SU-DHL-6 (cell line): ENCODE measurements around the gene MC1R.

Experiments
- H2AFZ ChIP-seq: fragments of 200-600 bp; sonication (generic); 2 replicates; pipeline ENCODE4 v1.6.1; 2014; ENCODE audit warnings: low read depth, mild to moderate bottlenecking, moderate library complexity, mixed read lengths, antibody characterized with exemption, low read length; ENCODE audit not compliant: severe bottlenecking
- H3F3A ChIP-seq: fragments of 200-600 bp; shearing (Covaris generic); 2 replicates; pipeline ENCODE4 v1.6.0; 2016; ENCODE audit warnings: antibody characterized with exemption, mild to moderate bottlenecking; ENCODE audit not compliant: insufficient read depth
- H3K27ac ChIP-seq: fragments of 200-600 bp; sonication (generic); 2 replicates; pipeline ENCODE4 v1.5.1; 2016; ENCODE audit warnings: low read depth, mild to moderate bottlenecking, low read length, moderate library complexity, mixed read lengths
- H3K27me3 ChIP-seq: fragments of 200-600 bp; sonication (generic), shearing (Covaris generic); 2 replicates; pipeline ENCODE4 v1.6.0; 2014; ENCODE audit warnings: mild to moderate bottlenecking, low read length
- H3K36me3 ChIP-seq: fragments of 200-600 bp; sonication (generic); 2 replicates; pipeline ENCODE4 v1.6.1; 2014; ENCODE audit warnings: mild to moderate bottlenecking, low read length, mixed read lengths
- H3K4me2 ChIP-seq: fragments of 300-600, 200-600 bp; shearing (Covaris generic), sonication (generic); 2 replicates; pipeline ENCODE4 v1.6.0; 2014; ENCODE audit warnings: low read length, low read depth, mild to moderate bottlenecking; ENCODE audit not compliant: poor library complexity, severe bottlenecking
- H3K4me3 ChIP-seq: fragments of 200-600 bp; sonication (generic); 2 replicates; pipeline ENCODE4 v1.5.1; 2014; ENCODE audit warnings: antibody characterized with exemption, low read length, mild to moderate bottlenecking, mixed read lengths; ENCODE audit not compliant: insufficient read depth, poor library complexity, severe bottlenecking
- H3K79me2 ChIP-seq: fragments of 200-600 bp; sonication (generic); 2 replicates; pipeline ENCODE4 v1.6.1; 2014; ENCODE audit warnings: mild to moderate bottlenecking, low read length, moderate library complexity; ENCODE audit not compliant: insufficient read depth
- H3K9ac ChIP-seq: fragments of 200-600 bp; sonication (generic); 2 replicates; pipeline ENCODE4 v1.7.0; 2014; ENCODE audit warnings: mild to moderate bottlenecking, low read length
- H3K9me2 ChIP-seq: fragments of 200-600 bp; sonication (generic); replicated peaks from 2 replicates; pipeline ENCODE4 v1.6.1; 2014; ENCODE audit warnings: low read length; ENCODE audit not compliant: insufficient read depth
- H3K9me3 ChIP-seq: fragments of 200-600 bp; sonication (generic); 2 replicates; pipeline ENCODE4 v1.6.1; 2014; ENCODE audit warnings: low read length, mixed read lengths; ENCODE audit not compliant: insufficient read depth
- H4K20me1 ChIP-seq: fragments of 200-600 bp; sonication (generic); 2 replicates; pipeline ENCODE4 v1.6.1; 2014; ENCODE audit warnings: low read depth, mild to moderate bottlenecking, antibody characterized with exemption, low read length, moderate library complexity, mixed read lengths
- EZH2phosphoT487 ChIP-seq: fragments of 200-600 bp; sonication (generic), shearing (Covaris generic); conservative IDR thresholded peaks from 2 replicates; pipeline ENCODE4 v1.6.1; 2018; ENCODE audit warnings: mild to moderate bottlenecking, antibody characterized with exemption, low read length, moderate library complexity, mixed read lengths
- TF ChIP-seq, protein P1 (sequence below): fragments of 200-600 bp; sonication (generic); IDR thresholded peaks from one replicate; pipeline ENCODE4 v1.5.1; 2017; ENCODE audit warnings: antibody characterized with exemption, mild to moderate bottlenecking, low read length, moderate library complexity; ENCODE audit not compliant: insufficient read depth, poor library complexity, severe bottlenecking

The MC1R gene

DNA sequence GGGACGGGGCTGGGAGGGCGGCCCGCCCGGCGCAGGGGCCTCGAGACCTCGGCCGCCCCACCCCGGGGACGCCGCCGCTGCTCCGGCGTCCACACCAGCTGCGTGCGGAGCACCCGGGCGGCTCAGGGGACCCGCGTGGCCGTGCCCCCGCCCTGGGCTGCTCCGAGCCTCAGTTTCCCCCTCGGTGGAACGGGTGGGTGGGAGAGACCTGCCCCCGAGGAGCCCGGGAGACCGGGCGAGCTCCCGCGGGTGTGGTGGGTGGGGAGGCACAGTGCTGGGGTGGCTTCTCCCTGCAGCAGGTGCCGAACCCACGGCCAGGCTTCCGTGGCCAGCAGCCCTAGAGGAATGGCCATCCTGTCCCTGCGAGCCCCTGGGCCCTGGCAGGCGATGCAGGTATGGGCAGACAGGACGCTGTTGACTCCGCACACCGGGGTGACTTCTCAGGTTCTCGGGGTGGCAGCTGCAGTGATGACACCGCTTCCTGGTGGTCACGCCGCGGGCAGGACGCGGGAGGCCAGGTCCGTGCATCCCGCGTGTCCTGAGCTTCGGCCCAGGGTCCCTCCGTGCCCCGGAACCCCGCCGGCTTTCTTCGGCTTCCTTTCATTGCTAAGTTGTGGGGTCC is 30.6 kb downstream of the MC1R start:
- Histone ChIP-seq H3K27me3 (no peaks in the 10 kb centered on the region; the same call in 1 of the 2 replicates), H2AFZ (no peak overlapping the region), H3K9me2 (no peaks in the 10 kb centered on the region), H3K4me3 (peak overlapping the region; percentile 60), H3K79me2 (peaks cover 5% of the 10 kb centered on the region; the same call in 1 of the 2 replicates), H3K4me2 (peak overlapping the region; percentile 75), H3K9ac (peak overlapping the region; percentile 69), H3K9me3 (peaks cover 9% of the 10 kb centered on the region; the same call in 1 of the 2 replicates), H4K20me1 (no peaks in the 10 kb centered on the region), H3K36me3 (no peaks in the 10 kb centered on the region), H3F3A (peaks cover 31% of the 10 kb centered on the region), H3K27ac (peak overlapping the region; percentile 56)
- TF ChIP-seq EZH2phosphoT487, result no peak
- TF ChIP-seq, protein P1, sequence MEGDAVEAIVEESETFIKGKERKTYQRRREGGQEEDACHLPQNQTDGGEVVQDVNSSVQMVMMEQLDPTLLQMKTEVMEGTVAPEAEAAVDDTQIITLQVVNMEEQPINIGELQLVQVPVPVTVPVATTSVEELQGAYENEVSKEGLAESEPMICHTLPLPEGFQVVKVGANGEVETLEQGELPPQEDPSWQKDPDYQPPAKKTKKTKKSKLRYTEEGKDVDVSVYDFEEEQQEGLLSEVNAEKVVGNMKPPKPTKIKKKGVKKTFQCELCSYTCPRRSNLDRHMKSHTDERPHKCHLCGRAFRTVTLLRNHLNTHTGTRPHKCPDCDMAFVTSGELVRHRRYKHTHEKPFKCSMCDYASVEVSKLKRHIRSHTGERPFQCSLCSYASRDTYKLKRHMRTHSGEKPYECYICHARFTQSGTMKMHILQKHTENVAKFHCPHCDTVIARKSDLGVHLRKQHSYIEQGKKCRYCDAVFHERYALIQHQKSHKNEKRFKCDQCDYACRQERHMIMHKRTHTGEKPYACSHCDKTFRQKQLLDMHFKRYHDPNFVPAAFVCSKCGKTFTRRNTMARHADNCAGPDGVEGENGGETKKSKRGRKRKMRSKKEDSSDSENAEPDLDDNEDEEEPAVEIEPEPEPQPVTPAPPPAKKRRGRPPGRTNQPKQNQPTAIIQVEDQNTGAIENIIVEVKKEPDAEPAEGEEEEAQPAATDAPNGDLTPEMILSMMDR, result no peak

DNA sequence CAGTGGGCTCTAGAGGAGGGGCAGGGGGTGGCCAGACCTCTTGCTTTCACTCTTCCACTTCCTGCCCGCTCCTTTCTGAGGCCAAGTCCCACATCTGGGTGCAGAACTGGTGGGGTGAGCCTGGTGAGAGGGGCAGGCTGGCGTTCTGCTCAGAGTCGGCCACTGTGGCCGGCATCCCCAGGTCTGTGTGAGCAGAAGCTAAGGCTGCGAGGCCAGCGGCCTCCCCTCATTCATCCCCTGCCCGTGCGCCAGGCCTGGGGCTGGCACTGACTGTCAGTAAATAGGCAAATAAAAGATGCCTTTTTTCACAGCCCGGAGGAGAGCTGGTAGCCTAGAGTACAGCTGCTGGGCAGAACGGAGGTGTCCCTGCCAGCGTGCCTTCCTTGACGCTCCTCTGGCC is 31.1 kb downstream of the MC1R start:
- H3K36me3 ChIP-seq, result no peaks in the 10 kb centered on the region
- no peaks in the 10 kb centered on the region for H4K20me1 ChIP-seq
- peaks cover 5% of the 10 kb centered on the region; the same call in 1 of the 2 replicates for H3K79me2 ChIP-seq
- peaks cover 9% of the 10 kb centered on the region; the same call in 1 of the 2 replicates for H3K9me3 ChIP-seq
- peak overlapping the region; percentile 56 for H3K27ac ChIP-seq
- peaks cover 31% of the 10 kb centered on the region for H3F3A ChIP-seq
- peak overlapping the region; percentile 75 for H3K4me2 ChIP-seq
- peak overlapping the region; percentile 69 for H3K9ac ChIP-seq
- peak overlapping the region; percentile 60 for H3K4me3 ChIP-seq
- H3K27me3 ChIP-seq, result no peaks in the 10 kb centered on the region; the same call in 1 of the 2 replicates
- TF ChIP-seq, protein P1, result no peak
- no peak for TF ChIP-seq EZH2phosphoT487
- no peaks in the 10 kb centered on the region for H3K9me2 ChIP-seq
- H2AFZ ChIP-seq, result no peak overlapping the region

DNA sequence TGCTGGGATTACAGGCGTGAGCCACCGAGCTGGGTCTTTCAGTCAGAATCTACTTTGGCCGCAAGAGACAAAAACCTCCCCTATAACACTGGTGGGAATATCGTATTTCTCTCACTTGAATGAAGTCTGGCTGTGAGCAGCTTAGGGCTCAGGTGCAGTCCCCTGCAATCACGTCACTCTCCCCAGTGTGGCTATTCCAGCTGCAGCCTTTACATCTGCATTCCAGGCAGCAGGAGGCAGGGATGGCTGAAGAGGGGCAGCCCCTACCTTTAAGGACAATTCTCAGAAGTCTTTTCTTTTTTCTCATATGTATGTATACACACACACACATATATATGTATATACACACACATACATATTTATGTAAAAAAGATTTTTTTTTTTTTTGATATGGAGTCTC is 32.8 kb downstream of the MC1R start:
- TF ChIP-seq EZH2phosphoT487, result no peak
- TF ChIP-seq, protein P1, result no peak
- Histone ChIP-seq H2AFZ (no peak overlapping the region), H3K27ac (peak overlapping the region; percentile 86), H3K4me3 (no peak overlapping the region), H3K36me3 (no peaks in the 10 kb centered on the region), H3K4me2 (peak overlapping the region; percentile 29), H3K9me2 (no peaks in the 10 kb centered on the region), H3F3A (peaks cover 34% of the 10 kb centered on the region), H3K9me3 (peaks cover 9% of the 10 kb centered on the region; the same call in 1 of the 2 replicates), H3K79me2 (peaks cover 5% of the 10 kb centered on the region; the same call in 1 of the 2 replicates), H3K9ac (no peak overlapping the region), H3K27me3 (no peaks in the 10 kb centered on the region; the same call in 1 of the 2 replicates), H4K20me1 (no peaks in the 10 kb centered on the region)
